NCI-H1105 (cell line): ENCODE measurements around the gene RMND5A.
A peak's percentile ranks its signal among the peaks of the same experiment; 100 is the strongest.

Experiments
- DNase-seq: peaks from one replicate; lab custom pipeline; 2025; lab: John Stamatoyannopoulos, UW

Gene RMND5A

DNA sequence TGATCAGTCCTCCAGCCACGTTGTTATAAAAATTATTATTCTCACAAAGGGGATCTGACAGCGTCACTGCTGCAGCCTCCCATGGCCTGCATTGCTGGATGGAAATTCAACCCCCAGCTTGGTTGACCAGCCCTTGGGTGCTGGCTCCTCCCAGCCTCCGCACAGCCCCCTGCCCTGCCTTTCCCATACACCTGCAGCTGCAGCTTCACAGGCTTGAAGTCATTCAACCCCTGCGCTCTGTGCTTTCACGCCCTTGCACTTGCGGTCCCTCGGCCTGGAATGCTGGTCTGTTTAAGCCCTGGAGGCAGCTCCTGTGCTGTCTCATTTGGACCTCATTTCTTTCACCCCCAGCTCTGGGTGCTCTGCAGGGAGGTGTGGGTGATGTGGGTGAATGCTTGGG is 71.5 kb downstream of the RMND5A start:
- DNase-seq, result no peak

DNA sequence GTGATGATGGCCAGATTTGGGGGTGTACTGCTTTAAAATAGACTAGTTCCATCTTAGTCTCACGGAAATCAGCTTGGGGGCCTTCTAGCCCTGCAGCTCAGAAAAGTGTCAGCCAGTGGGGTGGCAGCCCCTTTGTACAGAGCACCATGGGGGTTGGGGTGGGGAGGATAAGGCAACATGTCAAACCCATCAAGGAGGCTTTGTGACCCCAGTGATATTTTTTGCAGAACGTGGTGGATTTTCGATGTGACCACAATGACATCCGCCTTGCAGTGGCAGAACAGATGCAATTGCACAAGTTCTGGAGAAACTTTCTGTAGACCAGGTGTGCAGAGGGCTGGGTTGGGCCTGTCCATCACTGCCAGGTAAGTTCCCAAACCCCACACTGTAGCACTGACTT is 73.7 kb downstream of the RMND5A start:
- no peak for DNase-seq

DNA sequence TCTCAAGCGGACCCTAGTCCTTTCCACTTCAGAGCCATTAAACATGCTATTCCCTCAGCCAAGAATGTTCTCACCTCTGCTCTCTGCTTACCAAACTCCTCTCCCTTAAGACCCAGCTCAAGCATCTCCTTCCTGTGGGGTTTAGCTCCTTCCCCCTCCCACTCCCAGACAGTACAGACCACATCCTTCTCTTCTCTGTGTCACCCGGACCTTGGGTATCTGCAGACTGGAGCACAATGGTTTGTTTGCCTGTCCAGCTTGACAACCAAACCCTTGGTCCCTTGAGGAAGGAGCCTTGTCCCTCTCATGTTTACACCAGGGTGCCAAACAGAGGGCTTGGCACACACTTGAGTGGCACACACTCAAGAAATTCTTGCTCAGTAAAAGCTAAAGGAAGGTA is 74.8 kb downstream of the RMND5A start:
- no peak for DNase-seq

DNA sequence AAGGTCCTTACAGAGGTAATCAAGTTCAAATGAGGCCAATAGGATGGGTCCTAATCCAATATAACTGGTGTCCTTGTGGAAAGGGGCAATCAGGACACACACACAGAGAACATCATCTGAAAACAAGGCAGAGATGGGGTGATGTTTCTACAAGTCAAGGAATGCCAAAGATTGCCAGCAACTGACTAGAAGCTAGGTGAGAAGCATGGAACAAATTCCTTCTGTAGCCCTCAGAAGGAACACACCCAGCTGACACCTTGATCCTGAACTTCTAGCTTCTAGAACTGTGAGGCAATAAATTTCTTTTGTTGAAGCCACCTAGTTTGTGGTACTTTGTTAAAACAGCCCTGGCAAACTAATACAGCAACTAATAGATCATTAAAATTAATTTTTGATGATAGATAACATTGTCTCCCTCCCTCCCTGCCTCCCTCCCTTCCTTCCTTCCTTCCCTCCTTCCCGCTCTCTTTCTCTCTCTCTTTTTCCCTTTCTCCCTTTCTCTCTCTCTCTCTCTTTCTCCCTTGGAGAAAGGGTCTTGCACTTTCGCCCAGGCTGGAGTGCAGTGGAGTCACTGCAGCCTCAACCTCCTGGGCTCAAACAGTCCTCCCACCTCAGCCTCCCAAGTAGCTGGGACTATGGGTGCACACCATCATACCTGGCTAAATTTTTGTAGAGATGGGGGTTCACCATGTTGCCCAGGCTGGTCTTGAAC is 80.9 kb downstream of the RMND5A start:
- no peak for DNase-seq

DNA sequence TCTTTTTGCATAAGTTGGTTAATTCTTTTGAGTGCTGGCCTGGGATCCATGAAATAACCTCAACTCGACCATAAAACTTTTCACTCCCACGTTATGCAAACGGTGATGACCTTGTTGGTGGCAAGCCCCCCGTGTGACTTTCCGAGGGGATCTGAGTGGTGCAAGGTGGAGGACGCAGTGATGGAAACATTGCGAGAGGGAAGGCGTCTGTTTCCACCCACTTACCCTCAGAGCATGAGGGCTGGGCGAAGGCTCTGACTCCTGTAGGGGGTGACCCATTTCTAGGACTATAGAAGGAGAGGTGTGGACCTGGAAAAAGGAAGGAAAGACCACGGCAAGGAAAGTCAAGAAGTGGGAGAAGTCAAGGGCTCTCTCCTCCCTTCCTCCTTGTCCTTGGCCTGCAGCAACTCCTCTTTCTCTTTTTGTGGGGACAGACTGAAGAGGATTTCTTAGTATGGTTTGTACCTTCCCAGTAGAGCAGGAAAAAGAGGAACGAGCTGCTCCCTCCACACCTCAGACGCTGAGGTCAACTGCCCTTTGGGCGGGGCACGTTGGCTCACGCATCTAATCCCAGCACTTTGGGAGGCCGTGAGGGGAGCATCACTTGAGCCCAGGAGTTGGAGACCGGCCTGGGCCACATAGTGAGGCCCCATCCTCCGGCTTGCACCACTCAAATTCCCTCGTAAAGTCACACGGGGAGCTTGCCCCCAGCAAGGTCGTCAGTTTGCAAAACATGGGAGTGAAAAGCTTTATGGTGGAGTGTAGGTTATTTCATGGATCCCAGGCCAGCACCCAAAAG is 86.2 kb downstream of the RMND5A start:
- no peak for DNase-seq

DNA sequence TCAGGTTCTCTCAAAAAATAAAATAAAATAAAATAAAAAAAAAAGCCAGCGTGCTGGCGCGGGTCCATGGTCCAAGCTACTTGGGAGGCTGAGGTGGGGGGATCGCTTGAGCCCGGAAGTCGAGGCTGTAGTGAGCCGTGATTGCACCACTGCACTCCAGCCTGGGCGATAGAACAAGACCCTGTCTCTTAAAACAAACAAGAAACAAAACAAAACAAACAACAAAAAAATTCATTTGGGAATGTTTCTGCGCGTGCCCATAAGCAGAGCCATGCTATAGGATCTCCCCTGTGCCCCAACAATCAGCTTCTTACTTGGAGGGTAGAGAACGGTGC is 87.0 kb downstream of the RMND5A start:
- no peak for DNase-seq

DNA sequence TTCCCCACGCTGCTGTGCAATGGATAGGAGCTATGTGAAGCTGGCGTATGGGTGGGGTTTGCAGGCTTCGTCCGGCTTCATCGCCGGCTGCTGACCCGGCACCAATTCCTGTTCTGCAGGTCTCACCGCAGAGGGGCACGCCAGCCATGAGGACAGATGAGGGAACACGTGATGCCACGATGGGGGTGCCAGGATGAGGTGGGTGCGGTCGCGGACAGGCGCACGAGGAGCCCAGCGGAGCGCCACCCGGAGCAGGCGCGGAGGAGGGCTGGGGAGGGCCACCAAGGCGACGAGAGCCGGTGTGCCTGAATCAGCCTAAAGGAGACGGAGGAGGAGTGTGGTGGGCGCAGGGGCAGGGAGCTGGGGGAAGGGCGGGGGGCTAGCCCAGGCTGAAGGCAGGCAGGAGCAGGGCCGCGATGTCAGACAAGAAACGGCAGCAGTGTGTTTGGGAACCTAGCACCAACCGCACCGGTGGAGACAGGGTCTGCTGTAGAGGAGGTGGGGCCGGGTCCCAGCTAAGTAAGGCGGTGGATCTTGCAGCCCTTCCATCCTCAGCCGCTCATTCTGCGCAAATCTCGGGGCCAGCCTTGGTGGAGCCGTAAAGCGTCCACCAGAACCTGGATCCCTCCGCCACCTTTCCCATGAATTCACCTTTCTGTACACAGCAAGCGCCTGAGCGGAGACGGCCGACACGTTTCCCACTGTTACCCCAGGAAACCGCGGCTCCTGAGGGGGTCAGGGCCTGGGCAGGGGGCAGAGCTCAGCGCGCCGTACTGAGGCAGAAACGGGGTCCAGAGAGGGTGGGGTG is 87.6 kb downstream of the RMND5A start:
- peak; percentile 68 for DNase-seq

DNA sequence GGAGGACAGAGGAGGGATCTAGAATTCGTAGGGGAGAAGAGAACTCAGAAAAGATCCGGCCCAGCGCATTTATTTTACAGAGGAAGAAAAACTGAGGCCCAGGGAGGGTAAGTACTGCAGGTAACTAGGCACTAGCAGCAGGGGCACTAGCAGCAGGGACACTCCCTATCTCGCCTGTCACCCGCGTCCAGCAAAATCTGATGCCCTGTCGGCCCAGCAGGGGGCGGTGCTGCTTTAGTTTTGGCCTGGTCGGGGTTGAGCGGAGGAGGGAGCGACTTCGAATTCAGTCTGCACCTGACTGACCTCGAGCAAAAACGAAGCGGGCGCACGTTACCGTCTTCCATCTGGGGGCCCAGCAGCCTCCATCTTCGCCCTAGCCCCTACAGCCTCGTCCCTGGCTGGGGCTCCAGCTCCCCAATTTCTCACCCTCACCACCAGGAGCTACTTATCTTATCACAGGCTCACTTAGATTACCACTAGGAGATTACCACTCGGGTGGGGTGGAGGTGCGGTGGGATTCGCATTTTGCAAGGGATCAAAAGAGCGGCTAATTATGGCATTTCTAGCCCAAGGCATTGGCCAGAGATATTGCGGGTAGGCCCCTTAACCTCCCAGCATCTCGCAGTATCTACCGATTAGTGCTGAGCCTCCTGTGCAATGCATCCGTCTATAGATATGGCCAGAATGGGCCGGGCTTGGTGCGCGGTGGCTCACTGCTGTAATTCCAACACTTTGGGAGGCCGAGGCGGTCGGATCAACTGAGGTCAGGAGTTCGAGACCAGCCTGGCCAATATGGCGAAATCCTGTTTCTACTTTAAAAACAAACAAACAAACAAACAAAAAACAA is 88.4 kb downstream of the RMND5A start:
- DNase-seq, result peak; percentile 79

DNA sequence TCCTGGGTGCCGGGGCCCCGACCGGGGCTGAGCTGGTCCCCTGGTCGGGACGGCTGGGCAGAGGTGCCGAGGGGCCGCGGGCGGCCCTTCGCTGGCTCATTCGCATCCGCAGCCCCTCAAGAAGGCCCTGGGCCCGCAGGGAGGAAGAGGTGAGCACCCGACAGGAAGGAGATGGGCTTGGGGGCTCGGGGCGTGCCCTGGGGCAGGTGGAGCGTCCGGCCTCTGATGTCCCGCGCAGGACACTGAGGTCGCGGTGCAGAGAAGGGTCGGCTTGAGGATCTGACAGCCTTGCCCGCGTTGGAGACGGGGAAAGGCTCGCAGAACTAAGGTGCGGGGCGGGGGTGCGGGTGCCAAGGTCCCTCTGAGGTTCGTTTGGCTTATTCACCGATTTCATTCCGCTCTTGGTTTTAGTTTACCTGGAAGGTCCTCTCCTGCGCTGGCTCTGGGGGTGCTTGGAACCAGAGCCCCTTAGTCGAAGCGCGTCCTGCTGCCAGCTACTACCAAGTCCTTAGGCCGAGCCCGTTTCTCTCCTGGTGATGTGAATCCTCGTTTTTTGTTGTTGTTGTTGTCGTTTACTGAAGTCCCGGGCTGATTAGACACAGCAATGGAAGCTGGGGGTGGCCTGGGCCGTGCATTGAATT is 89.5 kb downstream of the RMND5A start:
- no peak for DNase-seq

DNA sequence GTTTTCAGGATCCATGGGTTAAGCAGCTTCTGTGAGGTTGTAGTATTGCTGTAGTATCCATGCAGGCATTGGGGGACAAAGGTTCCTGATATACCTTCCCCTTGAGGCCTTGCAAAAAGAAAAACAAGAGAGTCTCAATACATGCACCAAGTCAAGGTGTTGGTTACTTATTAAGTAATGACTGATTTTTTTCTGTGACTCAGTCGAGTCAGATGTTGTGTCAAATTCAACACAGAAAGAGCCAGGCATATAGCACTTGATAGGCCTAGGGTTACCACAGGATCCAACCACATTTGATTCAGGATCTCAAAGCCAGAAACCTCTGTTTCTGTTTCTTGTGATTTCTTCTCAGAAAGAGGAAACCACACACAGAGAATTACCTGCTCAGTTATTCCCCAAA is 95.5 kb downstream of the RMND5A start:
- DNase-seq, result no peak

DNA sequence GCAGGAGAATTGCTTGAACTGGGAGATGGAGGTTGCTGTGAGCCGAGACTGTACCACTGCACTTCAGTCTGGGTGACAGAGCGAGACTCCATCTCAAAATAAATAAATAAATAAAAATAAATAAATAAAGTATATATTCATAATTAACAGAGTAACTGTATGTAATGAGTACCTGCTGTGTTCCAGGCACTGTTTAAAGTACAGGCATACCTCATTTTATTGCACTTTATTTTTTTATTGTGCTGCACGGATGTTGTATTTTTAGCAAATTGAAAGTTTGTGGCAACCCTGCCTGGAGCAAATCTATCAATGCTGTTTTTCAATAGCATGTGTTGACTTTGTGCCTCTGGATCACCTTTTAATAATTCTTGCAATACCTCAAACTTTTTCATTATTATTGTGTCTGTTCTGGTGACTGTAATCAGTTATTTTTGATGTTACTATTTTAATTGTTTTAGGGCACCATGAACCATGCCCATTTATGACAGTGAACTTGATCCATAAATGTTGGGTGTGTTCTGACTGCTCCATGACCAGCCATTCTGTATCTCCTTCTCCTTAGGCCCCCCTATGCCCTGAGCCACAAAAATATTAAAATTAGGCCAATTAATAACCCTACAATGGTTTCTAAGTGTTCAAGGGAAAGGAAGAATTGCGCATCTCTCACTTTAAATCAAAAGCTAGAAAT is 98.2 kb downstream of the RMND5A start:
- no peak for DNase-seq

DNA sequence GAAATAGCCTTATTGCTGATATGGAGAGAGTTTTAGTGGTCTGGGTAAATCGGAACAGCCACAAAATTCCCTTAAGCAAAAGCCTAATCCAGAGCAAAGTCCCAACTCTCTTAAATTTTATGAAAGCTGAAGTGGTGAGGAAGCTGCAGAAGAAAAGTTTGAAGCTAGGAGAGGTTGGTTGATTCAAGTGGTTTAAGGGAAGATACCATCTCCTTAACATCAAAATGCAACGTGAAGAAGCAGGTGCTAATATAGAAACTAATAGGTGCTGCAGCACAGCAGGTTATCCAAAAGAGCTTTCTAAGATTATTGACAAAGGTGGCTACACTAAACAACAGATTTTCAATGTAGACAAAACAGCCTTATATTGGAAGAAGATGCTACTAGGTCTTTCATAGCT is 98.9 kb downstream of the RMND5A start:
- DNase-seq, result no peak

DNA sequence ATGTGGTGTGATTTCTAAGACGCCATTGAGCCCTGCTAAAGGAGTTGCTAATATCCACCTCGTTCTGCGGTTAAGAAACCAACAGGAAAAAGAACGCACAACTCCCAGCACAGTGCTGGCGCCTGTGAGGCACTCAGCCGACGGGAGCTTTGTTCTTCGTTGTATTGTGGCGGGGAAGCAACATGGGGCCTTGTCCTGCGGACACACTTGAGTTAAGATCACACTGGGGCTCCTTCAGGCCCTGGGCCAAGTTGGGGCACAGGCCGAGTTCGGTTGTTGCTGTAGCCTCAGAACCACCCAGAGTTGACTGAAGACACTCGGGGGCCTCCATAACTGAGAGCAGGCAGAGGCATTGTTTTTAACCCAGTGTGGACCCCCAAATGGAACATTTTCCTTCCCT is 101.2 kb downstream of the RMND5A start:
- no peak for DNase-seq

DNA sequence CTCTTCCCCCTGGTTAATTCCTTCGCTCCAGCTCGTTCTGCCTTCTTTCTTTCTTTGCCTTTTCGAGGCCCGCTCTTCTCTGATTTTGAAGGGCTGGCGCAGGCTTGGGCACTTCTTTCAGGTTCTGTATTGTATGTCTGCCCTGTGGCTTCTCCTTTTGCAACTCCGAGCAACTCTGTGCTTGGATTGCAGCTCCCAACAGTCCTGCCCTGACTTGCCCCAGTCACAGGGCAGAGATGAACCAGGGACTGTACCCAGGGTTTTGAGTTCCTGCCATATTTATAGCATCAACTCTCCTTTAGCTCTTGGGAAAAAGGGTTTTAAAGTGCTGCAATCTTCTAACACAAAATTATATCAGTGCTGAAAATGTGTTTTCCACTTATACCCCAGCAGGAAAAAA is 101.8 kb downstream of the RMND5A start:
- DNase-seq, result no peak

DNA sequence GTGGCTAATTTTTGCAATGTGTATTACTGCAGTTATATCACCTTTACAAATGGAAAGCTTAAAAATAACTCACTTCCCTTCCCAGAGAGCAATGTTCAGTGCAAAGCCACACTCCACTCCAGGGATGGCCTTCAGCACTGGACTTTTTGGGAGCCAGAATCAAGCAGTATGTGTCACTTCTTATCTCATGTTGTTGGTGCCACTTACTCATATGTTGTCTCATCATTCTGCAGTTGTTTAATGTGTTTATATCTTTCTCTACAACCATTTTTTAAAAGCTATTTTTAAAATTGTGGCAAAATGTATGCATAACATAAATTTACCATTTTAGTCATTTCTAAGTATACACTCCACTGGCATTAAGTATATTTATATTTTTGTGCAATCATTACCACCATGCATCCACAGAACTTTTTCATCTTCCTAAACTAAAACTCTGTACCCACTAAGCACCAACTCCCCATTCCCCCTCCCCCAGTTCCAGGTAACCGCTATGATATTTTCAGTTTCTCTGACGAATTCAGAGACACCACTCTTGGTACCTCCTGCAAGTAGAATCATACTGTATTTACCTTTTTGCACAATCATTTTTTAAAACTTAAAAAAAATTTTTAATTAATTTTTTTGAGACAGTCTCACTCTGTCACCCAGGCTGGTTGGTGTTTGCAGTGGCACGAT is 102.7 kb downstream of the RMND5A start:
- no peak for DNase-seq

DNA sequence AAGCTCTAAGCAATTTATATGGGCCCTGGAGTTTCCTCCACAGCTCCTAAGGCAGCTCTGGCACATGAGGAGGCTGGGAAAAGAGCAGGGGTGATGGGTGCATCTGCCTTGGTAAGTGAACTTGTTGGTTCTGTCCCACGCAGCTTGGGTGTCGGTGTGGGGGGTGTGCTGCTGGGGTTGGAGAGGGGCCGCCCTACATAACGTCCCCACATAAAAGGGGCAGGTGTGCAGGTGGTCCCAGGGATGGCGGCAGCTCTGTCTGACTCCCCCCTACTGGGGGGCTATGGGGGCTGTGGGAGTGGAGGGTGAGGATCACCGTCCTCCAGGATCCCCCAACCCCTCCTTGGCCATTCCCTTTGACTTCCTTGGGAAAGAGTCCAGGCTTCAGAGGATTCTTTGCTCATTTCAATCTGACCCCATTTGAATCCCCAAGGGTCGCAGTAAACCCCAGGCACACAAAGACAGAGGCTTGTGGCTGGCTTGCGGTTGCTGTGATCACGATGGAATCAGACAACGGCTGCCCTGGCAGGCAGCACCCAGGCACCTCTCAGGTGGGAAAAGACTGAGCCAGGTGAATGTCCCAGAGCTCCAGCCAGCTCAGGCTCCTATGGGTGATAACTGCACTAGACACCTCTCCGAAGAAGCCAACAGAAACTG is 105.1 kb downstream of the RMND5A start:
- DNase-seq, result no peak

DNA sequence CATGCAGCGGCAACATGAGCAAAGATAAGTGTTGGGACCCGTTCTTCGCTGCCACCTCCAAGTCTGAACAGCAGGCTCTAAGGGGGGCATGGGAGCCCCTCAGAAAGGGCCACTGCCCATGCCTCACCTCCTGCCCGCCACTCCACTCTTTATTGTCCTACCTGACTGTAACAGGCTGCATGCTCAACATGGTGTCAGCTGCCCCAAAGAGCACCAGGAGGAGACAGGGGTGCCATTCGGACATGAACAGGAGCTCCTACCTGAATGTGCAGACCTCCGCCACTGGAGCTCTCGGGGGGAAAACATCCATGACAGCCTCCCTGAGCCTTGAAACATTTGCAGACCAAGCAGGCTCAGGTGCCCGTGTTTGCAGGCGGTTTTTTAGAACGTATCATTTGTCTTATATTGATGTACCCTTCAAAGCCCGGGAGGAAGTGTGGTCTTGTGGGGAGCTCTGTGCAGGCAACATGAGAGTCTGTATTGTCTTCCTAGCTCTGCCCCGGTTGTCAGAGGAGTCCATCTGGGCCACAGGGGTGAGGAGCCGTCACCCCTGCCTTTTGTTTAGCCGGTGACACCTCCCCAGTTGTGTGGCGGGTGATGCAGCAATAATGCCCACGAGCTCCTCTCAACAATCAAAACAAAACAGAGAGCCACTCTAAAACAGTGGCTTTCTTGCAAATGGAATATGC is 105.7 kb downstream of the RMND5A start:
- DNase-seq, result no peak

DNA sequence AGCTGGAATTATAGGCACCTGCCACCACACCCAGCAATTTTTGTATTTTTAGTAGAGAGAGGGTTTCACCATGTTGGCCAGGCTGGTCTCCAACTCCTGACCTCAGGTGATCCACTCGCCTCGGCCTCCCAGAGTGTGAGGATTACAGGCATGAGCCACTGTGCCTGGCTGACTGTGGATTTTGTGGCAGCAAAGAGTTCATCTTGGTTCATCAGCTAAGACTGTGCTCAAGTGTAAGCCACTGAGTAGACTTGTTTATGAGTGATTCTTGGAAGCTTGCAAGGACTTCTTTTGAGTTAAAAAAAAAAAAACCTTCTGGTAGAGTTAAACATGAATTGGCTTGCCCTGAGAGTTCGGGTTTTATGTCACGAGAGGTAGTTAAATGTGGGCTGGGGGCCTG is 106.9 kb downstream of the RMND5A start:
- DNase-seq, result no peak
